Suprapubic skin (tissue), 4 donors: ENCODE measurements around the gene GPR108. TPM values are rescaled to one million over a fixed set of nuclear protein-coding genes. Genes with fewer than 3 reads are reported as not detected.

Experiments used
- DNase-seq, 2 donors: peaks; one replicate each; pipeline ENCODE4 v3.0.0-alpha.2; 2019; ENCODE audit warnings: low spot score in 2 of 2
- H3K27ac ChIP-seq: fragments of 200-600 bp; sonication (generic); one replicate; pipeline ENCODE4 v1.5.1; 2019
- H3K27me3 ChIP-seq: fragments of 200-600 bp; sonication (generic); one replicate; pipeline ENCODE4 v1.5.1; 2019
- H3K36me3 ChIP-seq: fragments of 200-600 bp; sonication (generic); one replicate; pipeline ENCODE4 v1.5.1; 2019
- H3K4me1 ChIP-seq: fragments of 200-600 bp; sonication (generic); one replicate; pipeline ENCODE4 v1.5.1; 2019
- H3K4me3 ChIP-seq: fragments of 200-600 bp; sonication (generic); one replicate; pipeline ENCODE4 v1.5.1; 2019; ENCODE audit warnings: mild to moderate bottlenecking
- H3K9me3 ChIP-seq: fragments of 200-600 bp; sonication (generic); one replicate; pipeline ENCODE4 v1.5.1; 2019
- EP300 ChIP-seq: sonication (generic); formaldehyde crosslinking; IDR thresholded peaks from one replicate; pipeline ENCODE4 v1.6.1; 2017; ENCODE audit warnings: antibody characterized with exemption
- POLR2A ChIP-seq, 2 donors: fragments of 450-650 bp; IDR thresholded peaks; one replicate each; pipeline ENCODE4 v1.6.1; 2017; ENCODE audit warnings: antibody characterized with exemption in 2 of 2, mild to moderate bottlenecking in 2 of 2, moderate library complexity in 2 of 2
- POLR2AphosphoS5 ChIP-seq, 3 donors: sonication (generic); formaldehyde crosslinking; IDR thresholded peaks; one replicate each; pipeline ENCODE4 v1.6.1; 2017; ENCODE audit warnings: antibody characterized with exemption in 3 of 3
- WGBS: methylation state at CpG from one replicate; pipeline ENCODE4 v1.1.5; 2018; 5-methylcytosine and 5-hydroxymethylcytosine counted together
- total RNA-seq, 4 donors: library from RNA; depleted of rRNA; stranded (reverse); fragments of >200 nt; gene quantifications; one replicate each; pipeline ENCODE4 v1.1.0, GENCODE V29; 2016
- TF ChIP-seq, protein P1 (sequence below), 2 donors: fragments of 200-600 bp in 1 of 2; fragments of 450-650 bp in 1 of 2; sonication (generic) in 1 of 2; IDR thresholded peaks; one replicate each; pipeline ENCODE4 v1.5.1; 2016 to 2019; ENCODE audit warnings: antibody characterized with exemption in 2 of 2, mild to moderate bottlenecking in 1 of 2, moderate library complexity in 1 of 2

Gene GPR108
- total RNA-seq, 4 donors from 2014 or later = 52.9 to 72.7 (median 60.7) TPM

- H3K36me3 ChIP-seq = no peaks in the 10 kb centered on the region
- H3K27me3 ChIP-seq = no peaks in the 10 kb centered on the region
- no peaks in the 10 kb centered on the region for H3K9me3 ChIP-seq
- no peak for DNase-seq
- H3K4me1 ChIP-seq = peaks cover 19% of the 10 kb centered on the region
- TF ChIP-seq POLR2A (IDR thresholded peaks at IDR 0.05) (no peak), POLR2AphosphoS5 (IDR thresholded peaks at IDR 0.05) (no peak), EP300 (no peak)
- TF ChIP-seq, protein P1, sequence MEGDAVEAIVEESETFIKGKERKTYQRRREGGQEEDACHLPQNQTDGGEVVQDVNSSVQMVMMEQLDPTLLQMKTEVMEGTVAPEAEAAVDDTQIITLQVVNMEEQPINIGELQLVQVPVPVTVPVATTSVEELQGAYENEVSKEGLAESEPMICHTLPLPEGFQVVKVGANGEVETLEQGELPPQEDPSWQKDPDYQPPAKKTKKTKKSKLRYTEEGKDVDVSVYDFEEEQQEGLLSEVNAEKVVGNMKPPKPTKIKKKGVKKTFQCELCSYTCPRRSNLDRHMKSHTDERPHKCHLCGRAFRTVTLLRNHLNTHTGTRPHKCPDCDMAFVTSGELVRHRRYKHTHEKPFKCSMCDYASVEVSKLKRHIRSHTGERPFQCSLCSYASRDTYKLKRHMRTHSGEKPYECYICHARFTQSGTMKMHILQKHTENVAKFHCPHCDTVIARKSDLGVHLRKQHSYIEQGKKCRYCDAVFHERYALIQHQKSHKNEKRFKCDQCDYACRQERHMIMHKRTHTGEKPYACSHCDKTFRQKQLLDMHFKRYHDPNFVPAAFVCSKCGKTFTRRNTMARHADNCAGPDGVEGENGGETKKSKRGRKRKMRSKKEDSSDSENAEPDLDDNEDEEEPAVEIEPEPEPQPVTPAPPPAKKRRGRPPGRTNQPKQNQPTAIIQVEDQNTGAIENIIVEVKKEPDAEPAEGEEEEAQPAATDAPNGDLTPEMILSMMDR (IDR thresholded peaks at IDR 0.05) = no peak
- H3K27ac ChIP-seq = no peak overlapping the region
- no peak overlapping the region for H3K4me3 ChIP-seq
- 92% methylated on average over 16 of the region's 16 CpGs for WGBS
Measured at GRCh38 chr19:6725513-6726231, 11.7 kb downstream of the GPR108 start.

DNA sequence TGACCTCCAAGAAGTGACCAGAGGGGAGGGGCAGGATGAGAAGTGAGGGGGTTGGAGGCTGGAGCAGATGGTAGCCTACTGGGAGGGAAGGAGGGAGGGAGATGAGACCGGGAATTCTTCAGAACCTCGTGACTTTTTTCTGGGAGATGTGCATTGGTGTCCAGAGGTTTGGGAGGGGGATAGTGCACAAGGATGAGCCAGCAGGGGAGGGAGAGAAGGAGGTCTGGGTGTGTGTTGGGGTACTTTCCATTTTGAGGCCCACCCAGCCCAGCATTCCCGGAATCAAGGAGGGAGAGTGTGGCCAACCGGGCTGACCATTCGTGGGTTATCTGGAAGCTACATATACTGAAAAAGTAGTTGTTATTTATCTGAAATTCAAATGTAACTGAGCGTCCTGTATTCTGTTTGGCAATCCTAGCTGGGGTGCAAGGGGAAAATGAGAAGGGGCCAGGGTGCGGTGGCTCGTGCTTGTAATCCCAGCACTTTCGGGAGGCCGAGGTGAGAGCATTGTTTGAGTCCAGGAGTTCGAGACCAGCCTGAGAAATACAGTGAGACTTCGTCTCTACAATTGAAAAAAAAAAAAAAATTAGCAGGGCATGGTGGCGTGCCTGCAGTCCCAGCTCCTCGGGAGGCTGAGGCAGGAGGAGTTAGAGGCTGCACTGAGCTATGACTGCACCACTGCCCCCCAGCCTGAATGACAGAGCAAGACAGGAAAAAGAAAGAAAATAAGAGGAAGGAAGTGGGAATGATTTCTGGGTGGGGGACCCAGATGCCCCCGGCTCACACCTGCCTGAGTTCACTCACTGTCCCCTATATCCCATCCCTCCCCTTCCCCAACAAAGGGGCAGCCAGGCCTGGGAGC lies 12.5 kb downstream of the GPR108 start:
- peaks cover 24% of the 10 kb centered on the region for H3K4me1 ChIP-seq
- no peaks in the 10 kb centered on the region for H3K36me3 ChIP-seq
- H3K9me3 ChIP-seq = no peaks in the 10 kb centered on the region
- no peak overlapping the region for H3K27ac ChIP-seq
- no peak overlapping the region for H3K4me3 ChIP-seq
- 70% methylated on average over 15 of the region's 15 CpGs for WGBS
- no peak for DNase-seq
- TF ChIP-seq POLR2A (IDR thresholded peaks at IDR 0.05) = no peak
- no peak for TF ChIP-seq EP300
- TF ChIP-seq, protein P1 (IDR thresholded peaks at IDR 0.05) = no peak
- no peaks in the 10 kb centered on the region for H3K27me3 ChIP-seq

DNA sequence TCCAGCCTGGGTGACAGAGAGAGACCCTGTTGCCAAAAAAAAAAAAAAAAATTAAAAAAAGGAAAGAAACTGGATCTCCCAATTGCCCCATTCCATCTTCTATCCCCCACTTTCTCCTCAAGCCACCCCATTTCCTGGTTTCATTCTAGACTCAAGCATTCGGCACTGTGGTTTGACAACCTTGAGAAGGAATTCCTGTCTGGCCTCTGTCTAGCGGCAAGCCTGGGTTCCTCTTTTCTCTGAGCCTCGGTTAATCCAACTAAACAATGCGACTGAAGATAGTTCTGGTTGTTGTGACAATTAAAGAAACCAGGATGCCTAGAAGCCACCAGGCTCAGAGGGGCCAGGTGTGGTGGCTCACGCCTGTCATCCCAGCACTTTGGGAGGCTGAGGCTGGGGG lies 13.6 kb downstream of the GPR108 start:
- Histone ChIP-seq H3K4me3 (no peak overlapping the region), H3K27me3 (no peaks in the 10 kb centered on the region), H3K36me3 (no peaks in the 10 kb centered on the region), H3K9me3 (no peaks in the 10 kb centered on the region), H3K4me1 (peaks cover 24% of the 10 kb centered on the region), H3K27ac (peak overlapping the region; percentile 54)
- WGBS = 56% methylated on average over 5 of the region's 5 CpGs
- no peak for TF ChIP-seq EP300
- TF ChIP-seq POLR2AphosphoS5 (IDR thresholded peaks at IDR 0.05) = no peak
- TF ChIP-seq, protein P1 (IDR thresholded peaks at IDR 0.05) = no peak
- TF ChIP-seq POLR2A (IDR thresholded peaks at IDR 0.05) = no peak
- DNase-seq = no peak

DNA sequence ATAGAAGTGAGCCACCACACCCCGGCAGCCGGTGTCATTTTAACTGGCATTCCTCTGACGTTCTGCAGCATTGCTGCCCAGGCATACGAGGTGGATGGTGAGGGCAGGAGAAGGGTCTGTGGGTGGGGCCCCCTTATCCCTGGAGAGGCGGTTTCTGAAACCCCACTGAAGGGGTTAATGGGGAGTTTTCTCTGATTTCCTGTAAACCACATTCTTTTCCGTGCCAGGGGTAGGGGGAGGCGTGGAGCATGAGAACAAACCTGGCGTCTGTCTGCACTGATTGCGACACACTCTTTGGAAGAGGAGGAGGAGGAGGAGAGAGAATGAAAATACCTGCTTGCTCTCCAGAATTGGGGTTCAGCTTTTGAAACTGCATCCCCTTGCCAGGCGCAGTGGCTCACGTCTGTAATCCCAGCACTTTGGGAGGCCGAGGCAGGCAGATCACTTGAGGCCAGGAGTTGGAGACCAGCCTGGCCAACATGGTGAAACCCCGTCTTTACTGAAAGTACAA lies 14.2 kb downstream of the GPR108 start:
- Histone ChIP-seq H3K27ac (peak overlapping the region; percentile 54), H3K27me3 (no peaks in the 10 kb centered on the region), H3K4me1 (peaks cover 24% of the 10 kb centered on the region), H3K36me3 (no peaks in the 10 kb centered on the region), H3K9me3 (no peaks in the 10 kb centered on the region), H3K4me3 (no peak overlapping the region)
- WGBS = 12% methylated on average over 13 of the region's 13 CpGs
- DNase-seq = peak in 1 of 2 donors; percentile 72
- TF ChIP-seq, protein P1 (IDR thresholded peaks at IDR 0.05) = no peak
- no peak for TF ChIP-seq EP300
- TF ChIP-seq POLR2AphosphoS5 (IDR thresholded peaks at IDR 0.05) = no peak
- no peak for TF ChIP-seq POLR2A (IDR thresholded peaks at IDR 0.05)

DNA sequence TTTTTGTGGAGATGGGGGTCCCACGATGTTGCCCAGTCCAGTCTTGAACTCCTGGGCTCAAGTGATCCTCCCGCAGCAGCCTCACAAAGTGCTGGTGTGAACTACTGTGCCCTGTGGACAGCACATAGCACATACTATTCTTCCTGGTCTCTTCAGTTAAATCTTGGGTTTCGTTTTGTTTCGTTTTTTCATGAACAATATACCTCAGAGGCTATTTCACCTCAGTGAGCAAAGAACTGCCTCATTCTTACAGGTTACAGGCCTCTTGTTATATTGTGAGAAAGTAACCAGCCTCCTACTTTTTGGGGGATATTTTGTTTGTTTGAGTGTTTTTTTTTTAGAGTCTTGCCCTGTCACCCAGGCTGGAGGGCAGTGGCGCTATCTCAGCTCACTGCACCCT lies 15.6 kb downstream of the GPR108 start:
- no peak overlapping the region for H3K27ac ChIP-seq
- no peak for DNase-seq
- TF ChIP-seq, protein P1 (IDR thresholded peaks at IDR 0.05) = no peak
- TF ChIP-seq EP300 (no peak), POLR2A (IDR thresholded peaks at IDR 0.05) (no peak), POLR2AphosphoS5 (IDR thresholded peaks at IDR 0.05) (no peak)
- no peaks in the 10 kb centered on the region for H3K9me3 ChIP-seq
- H3K4me3 ChIP-seq = no peak overlapping the region
- peaks cover 24% of the 10 kb centered on the region for H3K4me1 ChIP-seq
- H3K27me3 ChIP-seq = no peaks in the 10 kb centered on the region
- 80% methylated on average over 5 of the region's 5 CpGs for WGBS
- no peaks in the 10 kb centered on the region for H3K36me3 ChIP-seq
